ENCODE measurements around the gene CEACAM21.

Gene CEACAM21

DNA sequence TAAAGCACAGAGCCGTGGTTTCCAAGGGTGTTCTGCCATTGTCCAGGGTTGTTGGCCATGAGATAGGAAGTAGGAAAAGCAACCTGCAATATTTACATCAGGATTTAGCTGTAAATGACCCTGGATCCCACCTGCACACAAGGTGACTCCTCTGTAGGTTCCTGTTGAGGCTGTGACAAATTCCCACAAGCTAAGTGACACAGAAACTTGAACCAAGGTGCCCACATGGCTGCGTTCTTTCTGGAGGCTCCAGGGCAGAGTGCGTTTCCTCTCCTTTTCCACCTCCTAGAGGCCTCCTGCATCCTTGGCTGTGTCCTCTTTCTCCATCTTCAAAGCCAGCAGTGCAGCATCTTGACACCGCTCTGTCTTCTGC lies 11.9 kb downstream of the CEACAM21 start:
- no CpG with 5 or more reads among the region's 4 CpGs for WGBS, 2 donors (ENCODE audit: extremely low coverage in 2 of 2, insufficient read length in 2 of 2, insufficient replicate concordance in 1 of 2)
- DNase-seq (ENCODE audit: low spot score), result no peak
- no peak overlapping the region for H4K91ac ChIP-seq (ENCODE audit: low read depth, low read length, poor library complexity)
- H2BK120ac ChIP-seq (ENCODE audit: low read depth, low read length), result no peak overlapping the region
- no peak overlapping the region for H2BK5ac ChIP-seq (ENCODE audit: low read length)
- H3K23ac ChIP-seq (ENCODE audit: low read depth, low read length, poor library complexity), result no peak overlapping the region
- no peak overlapping the region for H2BK15ac ChIP-seq (ENCODE audit: low read length)
- no peak overlapping the region for H3K4ac ChIP-seq (ENCODE audit: low read length)
- H3K27me3 ChIP-seq (ENCODE audit: control insufficient read depth in 3 of 3, insufficient read depth in 3 of 3, low read depth in 1 of 3, low read length in 3 of 3), result no peaks in the 10 kb centered on the region
- peaks cover 0 to 18% of the 10 kb centered on the region in 2 donors for H3K9me3 ChIP-seq (replicated peaks in 1 of 2; ENCODE audit: control insufficient read depth in 2 of 2, insufficient read depth in 1 of 2, low read depth in 1 of 2, low read length in 2 of 2)
- no peak overlapping the region for H3K18ac ChIP-seq (ENCODE audit: low read length)
- H4K8ac ChIP-seq (ENCODE audit: low read depth, low read length), result no peak overlapping the region
- H3K9ac ChIP-seq (ENCODE audit: low read depth, low read length, poor library complexity), result no peak overlapping the region
- H3K4me2 ChIP-seq (ENCODE audit: insufficient read depth, low read length, poor library complexity, severe bottlenecking), result no peak overlapping the region
- H3K36me3 ChIP-seq (replicated peaks in 1 of 2; ENCODE audit: control insufficient read depth in 2 of 2, insufficient read depth in 2 of 2, low read length in 2 of 2), result no peaks in the 10 kb centered on the region
- no peak overlapping the region for H2BK12ac ChIP-seq (ENCODE audit: low read length)
- no peaks in the 10 kb centered on the region for H3K79me1 ChIP-seq (ENCODE audit: low read depth, low read length)
- H3K14ac ChIP-seq (ENCODE audit: low read length), result no peak overlapping the region
- no peak overlapping the region for H3K4me3 ChIP-seq (ENCODE audit: low read length in 2 of 2)
- H2AFZ ChIP-seq (ENCODE audit: low read length), result no peak overlapping the region
- H3K4me1 ChIP-seq (ENCODE audit: control insufficient read depth in 2 of 2, insufficient read depth in 1 of 2, low read depth in 1 of 2, low read length in 2 of 2), result no peaks in the 10 kb centered on the region
- H2AK5ac ChIP-seq (ENCODE audit: low read depth, low read length), result no peak overlapping the region
- H3K27ac ChIP-seq (replicated peaks; ENCODE audit: low read length), result no peak overlapping the region

DNA sequence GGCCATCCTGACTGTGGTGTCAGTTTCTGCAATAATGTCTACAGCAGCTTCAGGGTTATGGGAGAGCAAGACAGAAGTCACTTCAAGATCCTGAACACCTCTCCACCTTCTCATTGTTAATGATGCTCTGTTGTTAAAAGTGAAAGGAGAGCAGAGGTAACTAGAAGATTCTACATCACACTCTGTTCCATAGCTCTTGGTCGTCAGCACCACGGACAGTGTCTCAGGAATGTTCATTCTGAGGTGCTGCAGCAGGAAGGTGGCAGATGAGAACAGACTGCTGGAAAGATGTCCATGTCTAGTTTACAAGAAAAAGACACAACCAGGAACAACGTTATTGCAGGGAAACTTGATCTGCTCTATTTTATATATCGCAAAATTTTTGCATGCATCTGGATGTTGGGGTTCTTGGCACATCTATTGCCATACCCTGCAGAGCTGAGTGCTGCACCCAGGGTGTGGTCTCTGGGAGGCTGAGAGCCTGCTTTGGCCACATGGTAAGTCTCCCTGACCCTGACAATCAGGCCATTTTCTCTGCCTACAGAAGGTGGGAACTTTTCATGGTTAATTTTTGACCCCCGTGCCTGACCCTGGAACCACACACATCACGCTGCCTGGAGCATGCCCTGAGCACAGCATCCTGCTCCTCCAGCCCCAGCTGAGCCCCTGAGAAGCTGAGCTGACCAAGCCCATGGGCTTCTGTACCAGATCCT lies 12.7 kb downstream of the CEACAM21 start:
- no peak overlapping the region for H3K23ac ChIP-seq (ENCODE audit: low read depth, low read length, poor library complexity)
- WGBS, 2 donors (ENCODE audit: extremely low coverage in 2 of 2, insufficient read length in 2 of 2, insufficient replicate concordance in 1 of 2), result no CpG with 5 or more reads among the region's 6 CpGs
- no peak for DNase-seq (ENCODE audit: low spot score)
- no peak overlapping the region for H2BK15ac ChIP-seq (ENCODE audit: low read length)
- no peak overlapping the region for H3K9ac ChIP-seq (ENCODE audit: low read depth, low read length, poor library complexity)
- H2BK120ac ChIP-seq (ENCODE audit: low read depth, low read length), result no peak overlapping the region
- no peak overlapping the region for H2AFZ ChIP-seq (ENCODE audit: low read length)
- H3K9me3 ChIP-seq (replicated peaks in 1 of 2; ENCODE audit: control insufficient read depth in 2 of 2, insufficient read depth in 1 of 2, low read depth in 1 of 2, low read length in 2 of 2), result peaks cover 0 to 18% of the 10 kb centered on the region in 2 donors
- H3K4me1 ChIP-seq (ENCODE audit: control insufficient read depth in 2 of 2, insufficient read depth in 1 of 2, low read depth in 1 of 2, low read length in 2 of 2), result no peaks in the 10 kb centered on the region
- peak overlapping the region in 1 of 2 donors; percentile 22 for H3K4me3 ChIP-seq (ENCODE audit: low read length in 2 of 2)
- no peak overlapping the region for H3K4ac ChIP-seq (ENCODE audit: low read length)
- H3K79me1 ChIP-seq (ENCODE audit: low read depth, low read length), result no peaks in the 10 kb centered on the region
- no peak overlapping the region for H3K18ac ChIP-seq (ENCODE audit: low read length)
- H2BK12ac ChIP-seq (ENCODE audit: low read length), result no peak overlapping the region
- no peak overlapping the region for H3K27ac ChIP-seq (replicated peaks; ENCODE audit: low read length)
- H4K91ac ChIP-seq (ENCODE audit: low read depth, low read length, poor library complexity), result no peak overlapping the region
- no peak overlapping the region for H2AK5ac ChIP-seq (ENCODE audit: low read depth, low read length)
- H4K8ac ChIP-seq (ENCODE audit: low read depth, low read length), result no peak overlapping the region
- H3K14ac ChIP-seq (ENCODE audit: low read length), result no peak overlapping the region
- H3K36me3 ChIP-seq (replicated peaks in 1 of 2; ENCODE audit: control insufficient read depth in 2 of 2, insufficient read depth in 2 of 2, low read length in 2 of 2), result no peaks in the 10 kb centered on the region
- no peak overlapping the region for H3K4me2 ChIP-seq (ENCODE audit: insufficient read depth, low read length, poor library complexity, severe bottlenecking)
- no peaks in the 10 kb centered on the region for H3K27me3 ChIP-seq (ENCODE audit: control insufficient read depth in 3 of 3, insufficient read depth in 3 of 3, low read depth in 1 of 3, low read length in 3 of 3)
- H2BK5ac ChIP-seq (ENCODE audit: low read length), result no peak overlapping the region

DNA sequence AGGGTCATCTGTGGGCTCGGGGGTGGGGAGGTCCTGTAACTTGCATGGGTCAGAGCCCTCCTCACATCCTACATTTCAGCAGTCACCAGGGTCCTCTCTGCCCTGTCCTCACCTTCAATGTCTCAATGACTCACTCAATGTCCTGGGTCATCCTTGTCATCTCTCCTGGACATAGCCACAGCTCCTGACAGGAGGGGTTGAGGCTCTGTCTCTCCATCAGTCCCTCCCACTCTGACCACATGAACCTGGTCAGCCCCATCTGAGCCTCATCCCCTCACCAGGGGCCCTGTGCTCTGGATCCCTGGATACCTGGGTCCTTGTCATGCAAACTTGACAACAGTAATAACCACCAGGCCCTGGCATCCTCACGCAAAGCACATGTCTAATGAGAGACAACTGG lies 13.4 kb downstream of the CEACAM21 start:
- H3K27me3 ChIP-seq (ENCODE audit: control insufficient read depth in 3 of 3, insufficient read depth in 3 of 3, low read depth in 1 of 3, low read length in 3 of 3), result peaks cover 0 to under 1% (median 0%) of the 10 kb centered on the region in 3 experiments
- no CpG with 5 or more reads among the region's 2 CpGs for WGBS, 2 donors (ENCODE audit: extremely low coverage in 2 of 2, insufficient read length in 2 of 2, insufficient replicate concordance in 1 of 2)
- no peak for DNase-seq (ENCODE audit: low spot score)

DNA sequence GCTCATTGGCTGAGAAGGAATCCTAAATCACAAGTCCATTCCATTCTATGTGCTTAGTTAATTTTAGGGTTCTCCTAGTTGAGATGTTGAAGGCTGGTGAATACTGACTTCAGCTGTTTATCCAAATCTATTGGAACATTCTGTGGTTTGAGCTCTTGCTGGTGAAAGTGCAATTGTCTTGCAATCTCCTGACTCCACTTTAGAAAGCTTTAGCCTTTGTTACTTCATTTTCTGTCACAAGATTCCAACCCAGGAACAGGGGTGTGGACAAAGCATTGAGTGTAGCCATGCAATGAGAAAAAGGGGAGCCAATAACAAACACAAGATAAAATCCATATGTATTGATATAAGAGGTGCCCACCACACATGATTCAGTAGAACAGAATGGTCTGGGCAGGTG lies 15.0 kb downstream of the CEACAM21 start:
- no peak overlapping the region for H3K14ac ChIP-seq (ENCODE audit: low read length)
- no peak overlapping the region for H2AK5ac ChIP-seq (ENCODE audit: low read depth, low read length)
- no peak for DNase-seq (ENCODE audit: low spot score)
- H3K4me3 ChIP-seq (ENCODE audit: low read length in 2 of 2), result no peak overlapping the region
- no peak overlapping the region for H2BK5ac ChIP-seq (ENCODE audit: low read length)
- no peaks in the 10 kb centered on the region for H3K36me3 ChIP-seq (replicated peaks in 1 of 2; ENCODE audit: control insufficient read depth in 2 of 2, insufficient read depth in 2 of 2, low read length in 2 of 2)
- peaks cover 0 to 11% of the 10 kb centered on the region in 2 donors for H3K9me3 ChIP-seq (replicated peaks in 1 of 2; ENCODE audit: control insufficient read depth in 2 of 2, insufficient read depth in 1 of 2, low read depth in 1 of 2, low read length in 2 of 2)
- no peak overlapping the region for H3K27ac ChIP-seq (replicated peaks; ENCODE audit: low read length)
- H3K4ac ChIP-seq (ENCODE audit: low read length), result no peak overlapping the region
- no peak overlapping the region for H3K18ac ChIP-seq (ENCODE audit: low read length)
- no peak overlapping the region for H4K8ac ChIP-seq (ENCODE audit: low read depth, low read length)
- H3K23ac ChIP-seq (ENCODE audit: low read depth, low read length, poor library complexity), result no peak overlapping the region
- no peak overlapping the region for H2BK12ac ChIP-seq (ENCODE audit: low read length)
- H3K4me1 ChIP-seq (ENCODE audit: control insufficient read depth in 2 of 2, insufficient read depth in 1 of 2, low read depth in 1 of 2, low read length in 2 of 2), result no peaks in the 10 kb centered on the region
- H2BK120ac ChIP-seq (ENCODE audit: low read depth, low read length), result no peak overlapping the region
- no peak overlapping the region for H2AFZ ChIP-seq (ENCODE audit: low read length)
- H4K91ac ChIP-seq (ENCODE audit: low read depth, low read length, poor library complexity), result no peak overlapping the region
- H2BK15ac ChIP-seq (ENCODE audit: low read length), result no peak overlapping the region
- H3K4me2 ChIP-seq (ENCODE audit: insufficient read depth, low read length, poor library complexity, severe bottlenecking), result no peak overlapping the region
- H3K27me3 ChIP-seq (ENCODE audit: control insufficient read depth in 3 of 3, insufficient read depth in 3 of 3, low read depth in 1 of 3, low read length in 3 of 3), result peaks cover 0 to 2% (median 2%) of the 10 kb centered on the region in 3 experiments
- H3K9ac ChIP-seq (ENCODE audit: low read depth, low read length, poor library complexity), result no peak overlapping the region
- no peaks in the 10 kb centered on the region for H3K79me1 ChIP-seq (ENCODE audit: low read depth, low read length)

More for the DNA sequence above, 13.4 kb downstream of the CEACAM21 start:
- Histone ChIP-seq H3K27ac (replicated peaks; ENCODE audit: low read length) (no peak overlapping the region), H3K4me3 (ENCODE audit: low read length in 2 of 2) (peak overlapping the region in 1 of 2 donors; percentile 22), H3K23ac (ENCODE audit: low read depth, low read length, poor library complexity) (no peak overlapping the region), H4K91ac (ENCODE audit: low read depth, low read length, poor library complexity) (no peak overlapping the region), H2BK120ac (ENCODE audit: low read depth, low read length) (no peak overlapping the region), H4K8ac (ENCODE audit: low read depth, low read length) (no peak overlapping the region), H3K4me1 (ENCODE audit: control insufficient read depth in 2 of 2, insufficient read depth in 1 of 2, low read depth in 1 of 2, low read length in 2 of 2) (no peaks in the 10 kb centered on the region), H3K36me3 (replicated peaks in 1 of 2; ENCODE audit: control insufficient read depth in 2 of 2, insufficient read depth in 2 of 2, low read length in 2 of 2) (no peaks in the 10 kb centered on the region), H3K4me2 (ENCODE audit: insufficient read depth, low read length, poor library complexity, severe bottlenecking) (no peak overlapping the region), H3K14ac (ENCODE audit: low read length) (no peak overlapping the region), H2AFZ (ENCODE audit: low read length) (no peak overlapping the region), H2AK5ac (ENCODE audit: low read depth, low read length) (no peak overlapping the region), H3K9ac (ENCODE audit: low read depth, low read length, poor library complexity) (no peak overlapping the region), H3K18ac (ENCODE audit: low read length) (no peak overlapping the region), H3K9me3 (replicated peaks in 1 of 2; ENCODE audit: control insufficient read depth in 2 of 2, insufficient read depth in 1 of 2, low read depth in 1 of 2, low read length in 2 of 2) (peaks cover 0 to 16% of the 10 kb centered on the region in 2 donors), H2BK15ac (ENCODE audit: low read length) (no peak overlapping the region), H2BK5ac (ENCODE audit: low read length) (no peak overlapping the region), H3K4ac (ENCODE audit: low read length) (no peak overlapping the region), H2BK12ac (ENCODE audit: low read length) (no peak overlapping the region), H3K79me1 (ENCODE audit: low read depth, low read length) (no peaks in the 10 kb centered on the region)

Measured in neuronal stem cell (in vitro differentiated cells).